Endothelial cell of umbilical vein (primary cell): ENCODE data around the gene EML6. TPM values are rescaled to one million over a fixed set of nuclear protein-coding genes. Genes with fewer than 3 reads are reported as not detected.

Experiments
- BruUV-seq: library from RNA; stranded (reverse); fragments of 400-500 nt; replicated peaks from 2 replicates; lab custom pipeline; 2021; lab: Mats Ljungman, UMichigan
- CTCF ChIA-PET: fragments of 300-600, 350-600 bp; sonication (Branson Sonifier 250); formaldehyde crosslinking; loops from one replicate; lab custom pipeline; 2021; ENCODE audit warnings: antibody characterized with exemption, inconsistent platforms; lab: Charles Lee
- POLR2A ChIA-PET: fragments of 300-600, 350-600 bp; sonication (Branson Sonifier 250); formaldehyde crosslinking; loops from one replicate; lab custom pipeline; 2021; ENCODE audit warnings: antibody characterized with exemption, inconsistent platforms; lab: Charles Lee
- DNase-seq: peaks from one replicate; pipeline ENCODE4 v3.0.0-alpha.2; 2011; ENCODE audit warnings: low read depth, low spot score
- FAIRE-seq: peaks from 2 replicates; lab custom pipeline; 2011; peaks lifted over from hg19 to GRCh38; lab: Jason Lieb, UNC
- H2AFZ ChIP-seq: 2 replicates; pipeline ENCODE4 v1.6.0; 2012; ENCODE audit warnings: low read depth, low read length, control low read depth, inconsistent platforms
- H3K27ac ChIP-seq: 2 replicates; pipeline ENCODE4 v1.5.1; 2011; ENCODE audit warnings: low read depth, mild to moderate bottlenecking, control low read depth, low read length, moderate library complexity; ENCODE audit not compliant: insufficient read depth
- H3K27me3 ChIP-seq, 2 experiments: 2 replicates each; pipeline versions ENCODE4 v1.6.0 to v1.6.1; 2011; ENCODE audit warnings: low read length in 2 of 2, mixed read lengths in 1 of 2; ENCODE audit not compliant: control insufficient read depth in 2 of 2, insufficient read depth in 2 of 2
- H3K36me3 ChIP-seq, 2 experiments: 2 replicates in 1 of 2; 3 replicates in 1 of 2; pipeline ENCODE4 v1.5.1; 2011; ENCODE audit warnings: low read length in 2 of 2, mild to moderate bottlenecking in 1 of 2, moderate library complexity in 1 of 2; ENCODE audit not compliant: control insufficient read depth in 2 of 2, insufficient read depth in 2 of 2; ENCODE audit errors: extremely low read depth in 1 of 2
- H3K4me1 ChIP-seq: 3 replicates; pipeline ENCODE4 v1.5.1; 2011; ENCODE audit warnings: mild to moderate bottlenecking, low read length; ENCODE audit not compliant: control insufficient read depth, insufficient read depth; ENCODE audit errors: extremely low read depth
- H3K4me2 ChIP-seq: 2 replicates; pipeline ENCODE4 v1.6.1; 2011; ENCODE audit warnings: low read length, control low read depth, mixed read lengths; ENCODE audit not compliant: insufficient read depth
- H3K4me3 ChIP-seq, 3 experiments: fragments of 200-600 bp in 1 of 3; sonication (generic), shearing (Covaris generic) in 1 of 3; replicated peaks in 1 of 3; 2 replicates each; pipeline ENCODE4 v1.5.1; 2011 to 2016; ENCODE audit warnings: control low read depth in 3 of 3, low read length in 3 of 3, mild to moderate bottlenecking in 2 of 3, inconsistent platforms in 1 of 3, low read depth in 1 of 3, moderate library complexity in 1 of 3; ENCODE audit not compliant: insufficient read depth in 1 of 3
- H3K79me2 ChIP-seq: 2 replicates; pipeline ENCODE4 v1.6.0; 2012; ENCODE audit warnings: low read length, inconsistent platforms; ENCODE audit not compliant: control insufficient read depth, insufficient read depth
- H3K9ac ChIP-seq: replicated peaks from 2 replicates; pipeline ENCODE3; 2011; ENCODE audit warnings: low read length, control low read depth; ENCODE audit not compliant: insufficient read depth; ENCODE audit errors: extremely low read depth
- H3K9me1 ChIP-seq: replicated peaks from 3 replicates; pipeline ENCODE4 v1.6.0; 2011; ENCODE audit warnings: mild to moderate bottlenecking, low read length; ENCODE audit not compliant: control insufficient read depth, insufficient read depth; ENCODE audit errors: extremely low read depth
- H3K9me3 ChIP-seq: replicated peaks from 2 replicates; pipeline ENCODE4 v1.5.1; 2012; ENCODE audit warnings: low read length, inconsistent platforms; ENCODE audit not compliant: control insufficient read depth, insufficient read depth
- H4K20me1 ChIP-seq: replicated peaks from 2 replicates; pipeline ENCODE3; 2011; ENCODE audit warnings: mild to moderate bottlenecking, low read length; ENCODE audit not compliant: control insufficient read depth, insufficient read depth; ENCODE audit errors: extremely low read depth
- FOS ChIP-seq: IDR thresholded peaks from 2 replicates; pipeline ENCODE4 v1.6.1; 2011; ENCODE audit warnings: mild to moderate bottlenecking, low read length, moderate library complexity, borderline replicate concordance; ENCODE audit not compliant: insufficient read depth
- MAX ChIP-seq: IDR thresholded peaks from 2 replicates; pipeline ENCODE4 v1.6.1; 2011; ENCODE audit not compliant: insufficient read depth, insufficient read length
- POLR2A ChIP-seq: IDR thresholded peaks from 2 replicates; pipeline ENCODE4 v1.6.1; 2012; ENCODE audit warnings: low read depth, mild to moderate bottlenecking, control low read depth, low read length
- POLR2AphosphoS5 ChIP-seq: IDR thresholded peaks from 2 replicates; pipeline ENCODE4 v1.6.1; 2012; ENCODE audit warnings: low read depth, mild to moderate bottlenecking, control low read depth, low read length, moderate library complexity; ENCODE audit not compliant: insufficient read depth
- dilution Hi-C: fragments of 300-500 bp; cut with MboI; formaldehyde crosslinking; loops from one replicate; pipeline ENCODE4 v1.15.0; 2019; ENCODE audit warnings: low sequenced_read_pairs; ENCODE audit not compliant: extremely low pct_ligation_motif_present
- intact Hi-C: fragments of 100-400 bp; cut with micrococcal nuclease; formaldehyde crosslinking; loops from one replicate; pipeline ENCODE4 v1.10.0; 2022
- polyA plus RNA-seq, 4 experiments: library from polyadenylated mRNA; depleted of rRNA in 3 of 4; stranded (reverse) in 3 of 4; unstranded in 1 of 4; fragments of >200 nt; gene quantifications; 2 replicates each; pipeline versions ENCODE4 v1.2.1 to v1.2.3, GENCODE V29; 2011 to 2012; ENCODE audit warnings: missing spikeins in 1 of 4
- total RNA-seq: library from RNA; stranded (reverse); gene quantifications from 2 replicates; pipeline ENCODE4 v1.2.3, GENCODE V29; 2021

Gene EML6
- total and polyA plus RNA-seq, 2 donors (not counting 3 experiments of a cell fraction or from before 2014, with no cell fraction given) = 0.79 to 2.1 TPM

- no peak overlapping the region for H3K4me3 ChIP-seq
- no peak for FAIRE-seq
- dilution Hi-C loops (no loop called here), intact Hi-C loops (no loop called here)
- H3K4me1 ChIP-seq = no peaks in the 10 kb centered on the region
- no peaks in the 10 kb centered on the region for H3K9me1 ChIP-seq
- no peaks in the 10 kb centered on the region for H4K20me1 ChIP-seq
- CTCF ChIA-PET = interaction anchor here (0.7 to 6.2 kb wide), 6 partner anchors 12 to 585 kb away, joined by 3 to 40 read pairs (median 4); no protein-coding TSS in a partner anchor
- TF ChIP-seq FOS (no peak), POLR2AphosphoS5 (no peak), POLR2A (no peak)
- no peaks in the 10 kb centered on the region for H3K36me3 ChIP-seq
- H2AFZ ChIP-seq = no peak overlapping the region
- no peak overlapping the region for H3K9ac ChIP-seq
- DNase-seq = no peak
- POLR2A ChIA-PET = no interaction called here
- no peaks in the 10 kb centered on the region for H3K9me3 ChIP-seq
- no peak overlapping the region for H3K4me2 ChIP-seq
- no peaks in the 10 kb centered on the region for H3K79me2 ChIP-seq
- no peak overlapping the region for H3K27ac ChIP-seq
- H3K27me3 ChIP-seq = peaks cover 3 to 4% of the 10 kb centered on the region in 2 experiments
- BruUV-seq = no TSS peak
Observed at GRCh38 chr2:54691445-54692135, 31.9 kb upstream of the EML6 start.

GRCh38 chr2:54692556-54692955 is 30.9 kb upstream of the EML6 start:
- POLR2A ChIA-PET = no interaction called here

More at GRCh38 chr2:54692556-54692955, 30.9 kb upstream of the EML6 start:
- Histone ChIP-seq H3K9me1 (no peaks in the 10 kb centered on the region), H3K4me1 (no peaks in the 10 kb centered on the region), H2AFZ (no peak overlapping the region), H3K4me3 (no peak overlapping the region), H3K9me3 (no peaks in the 10 kb centered on the region), H3K27me3 (peaks cover 3 to 4% of the 10 kb centered on the region in 2 experiments), H3K4me2 (no peak overlapping the region), H3K79me2 (no peaks in the 10 kb centered on the region), H3K9ac (no peak overlapping the region), H3K36me3 (no peaks in the 10 kb centered on the region), H4K20me1 (no peaks in the 10 kb centered on the region), H3K27ac (no peak overlapping the region)
- CTCF ChIA-PET = interaction anchor here (0.9 to 6.2 kb wide), 5 partner anchors 12 to 586 kb away, joined by 3 to 40 read pairs (median 4); no protein-coding TSS in a partner anchor
- BruUV-seq = no TSS peak
- DNase-seq = no peak
- no peak for TF ChIP-seq MAX
- dilution Hi-C loops = no loop called here
- FAIRE-seq = no peak
- intact Hi-C loops = no loop called here
